Activated CD8-positive, alpha-beta memory T cell treated with anti-CD3 and anti-CD28 coated beads, Interleukin-2, amount 10 ng/mL, durations not matched to agents 7 days and 5 days (primary cell): ENCODE measurements around the gene SPATA33. TPM values are rescaled to one million over a fixed set of nuclear protein-coding genes. Genes with fewer than 3 reads are reported as not detected.
A peak's percentile ranks its signal among the peaks of the same experiment; 100 is the strongest.

Source experiments
- ATAC-seq: fragments of 150-1000 bp; cut with Tn5 transposase; one replicate; pipeline ENCODE4 v1.10.0; 2021; ENCODE audit warnings: moderate library complexity
- CTCF ChIA-PET: fragments of 350-600 bp; sonication (Branson Sonifier 250); formaldehyde crosslinking; loops from one replicate; lab custom pipeline; 2021; ENCODE audit warnings: antibody characterized with exemption; lab: Charles Lee
- DNase-seq: peaks from one replicate; pipeline ENCODE4 v3.0.0-alpha.2; 2020
- H3K27ac Mint-ChIP-seq: one replicate; pipeline ENCODE4 v1.8.0; 2021; ENCODE audit warnings: mild to moderate bottlenecking, mixed read lengths
- H3K27me3 Mint-ChIP-seq: one replicate; pipeline ENCODE4 v1.8.0; 2021; ENCODE audit warnings: mixed read lengths
- H3K36me3 Mint-ChIP-seq: one replicate; pipeline ENCODE4 v1.8.0; 2021; ENCODE audit warnings: mild to moderate bottlenecking, mixed read lengths
- H3K4me1 Mint-ChIP-seq: one replicate; pipeline ENCODE4 v1.8.0; 2021; ENCODE audit warnings: mixed read lengths
- H3K4me3 Mint-ChIP-seq: one replicate; pipeline ENCODE4 v1.8.0; 2021; ENCODE audit warnings: mild to moderate bottlenecking, moderate library complexity, mixed read lengths
- H3K9me3 Mint-ChIP-seq: one replicate; pipeline ENCODE4 v1.8.0; 2022; ENCODE audit warnings: low read depth, mixed read lengths
- total RNA-seq, 2 experiments: library from RNA; stranded (reverse); gene quantifications; one replicate each; pipeline ENCODE4 v1.2.3, GENCODE V29; 2021

The SPATA33 gene
- total RNA-seq, 2 experiments from 2014 or later = 14.5 to 17.4 TPM

GRCh38 chr16:89701425-89702406, 44.1 kb downstream of the SPATA33 start, which contains the start of gene SPATA2L:
TSS of gene SPATA2L (minus strand) at chr16:89701705. CDS start at chr16:89701232, 473 bp downstream.
- CTCF ChIA-PET = interaction anchor here (0.9 to 7.0 kb wide), 22 partner anchors 11 to 455 kb away, joined by 3 to 93 read pairs (median 6); partner anchors contain the start of genes CDK10 and TCF25
- H3K4me1 Mint-ChIP-seq = peaks cover 21% of the 10 kb centered on the region
- no peaks in the 10 kb centered on the region for H3K27me3 Mint-ChIP-seq
- DNase-seq = peak; percentile 97
- H3K36me3 Mint-ChIP-seq = no peaks in the 10 kb centered on the region
- ATAC-seq = peak; percentile 82
- no peaks in the 10 kb centered on the region for H3K9me3 Mint-ChIP-seq
- H3K4me3 Mint-ChIP-seq = peak within 1 kb of the TSS; percentile 66
- H3K27ac Mint-ChIP-seq = peak within 1 kb of the TSS; percentile 73

GRCh38 chr16:89704281-89704680, 46.6 kb downstream of the SPATA33 start:
- no peaks in the 10 kb centered on the region for H3K9me3 Mint-ChIP-seq
- H3K36me3 Mint-ChIP-seq = no peaks in the 10 kb centered on the region
- H3K27me3 Mint-ChIP-seq = no peaks in the 10 kb centered on the region
- ATAC-seq (no peak), DNase-seq (no peak)
- no peak overlapping the region for H3K4me3 Mint-ChIP-seq
- H3K27ac Mint-ChIP-seq = no peak overlapping the region
- CTCF ChIA-PET = interaction anchor here (0.6 to 9.1 kb wide), 7 partner anchors 16 to 206 kb away, joined by 3 to 100 read pairs (median 4); partner anchors contain the start of gene VPS9D1
- H3K4me1 Mint-ChIP-seq = peaks cover 19% of the 10 kb centered on the region

GRCh38 chr16:89705006-89705405, 47.4 kb downstream of the SPATA33 start:
- no peak overlapping the region for H3K4me3 Mint-ChIP-seq
- ATAC-seq (no peak), DNase-seq (no peak)
- H3K27ac Mint-ChIP-seq = no peak overlapping the region
- no peaks in the 10 kb centered on the region for H3K9me3 Mint-ChIP-seq
- H3K36me3 Mint-ChIP-seq = no peaks in the 10 kb centered on the region
- CTCF ChIA-PET = interaction anchor here (1.2 to 9.1 kb wide), 15 partner anchors 11 to 214 kb away, joined by 3 to 100 read pairs (median 15); partner anchors contain the start of genes MC1R and VPS9D1
- H3K4me1 Mint-ChIP-seq = peaks cover 17% of the 10 kb centered on the region
- no peaks in the 10 kb centered on the region for H3K27me3 Mint-ChIP-seq

GRCh38 chr16:89706518-89707260, 49.1 kb downstream of the SPATA33 start:
- CTCF ChIA-PET = interaction anchor here (0.6 to 9.1 kb wide), 39 partner anchors 9 to 266 kb away, joined by 3 to 100 read pairs (median 4); partner anchors contain the start of genes CDK10, FANCA and VPS9D1
- H3K4me3 Mint-ChIP-seq = no peak overlapping the region
- DNase-seq (no peak), ATAC-seq (no peak)
- no peaks in the 10 kb centered on the region for H3K9me3 Mint-ChIP-seq
- no peaks in the 10 kb centered on the region for H3K27me3 Mint-ChIP-seq
- no peaks in the 10 kb centered on the region for H3K36me3 Mint-ChIP-seq
- H3K4me1 Mint-ChIP-seq = peaks cover 11% of the 10 kb centered on the region
- H3K27ac Mint-ChIP-seq = no peak overlapping the region

GRCh38 chr16:89707695-89708094, 50.1 kb downstream of the SPATA33 start:
- CTCF ChIA-PET = interaction anchor here (1.1 to 9.1 kb wide), 9 partner anchors 8 to 202 kb away, joined by 3 to 100 read pairs (median 23); no protein-coding TSS in a partner anchor
- DNase-seq (no peak), ATAC-seq (no peak)
- H3K36me3 Mint-ChIP-seq = no peaks in the 10 kb centered on the region
- no peak overlapping the region for H3K27ac Mint-ChIP-seq
- H3K27me3 Mint-ChIP-seq = no peaks in the 10 kb centered on the region
- no peaks in the 10 kb centered on the region for H3K9me3 Mint-ChIP-seq
- H3K4me1 Mint-ChIP-seq = peaks cover 7% of the 10 kb centered on the region
- H3K4me3 Mint-ChIP-seq = no peak overlapping the region

GRCh38 chr16:89708481-89708931, 50.9 kb downstream of the SPATA33 start:
- Mint-ChIP-seq H3K4me3 (no peak overlapping the region), H3K4me1 (peaks cover 11% of the 10 kb centered on the region), H3K27ac (no peak overlapping the region), H3K27me3 (no peaks in the 10 kb centered on the region), H3K36me3 (no peaks in the 10 kb centered on the region), H3K9me3 (no peaks in the 10 kb centered on the region)
- ATAC-seq (no peak), DNase-seq (no peak)
- CTCF ChIA-PET = interaction anchor here (0.8 to 9.1 kb wide), 6 partner anchors 8 to 202 kb away, joined by 3 to 100 read pairs (median 8); no protein-coding TSS in a partner anchor

- no peak overlapping the region for H3K27ac Mint-ChIP-seq
- no peak for DNase-seq
- ATAC-seq = no peak
- H3K4me3 Mint-ChIP-seq = no peak overlapping the region
- H3K4me1 Mint-ChIP-seq = peaks cover 14% of the 10 kb centered on the region
- no peaks in the 10 kb centered on the region for H3K9me3 Mint-ChIP-seq
- no peaks in the 10 kb centered on the region for H3K27me3 Mint-ChIP-seq
- peaks cover 1% of the 10 kb centered on the region for H3K36me3 Mint-ChIP-seq
- CTCF ChIA-PET = interaction anchor here (0.8 to 9.1 kb wide), 5 partner anchors 9 to 201 kb away, joined by 3 to 100 read pairs (median 5); no protein-coding TSS in a partner anchor
Measured at GRCh38 chr16:89709166-89709565, 51.5 kb downstream of the SPATA33 start.

- Mint-ChIP-seq H3K27ac (no peak overlapping the region), H3K9me3 (no peaks in the 10 kb centered on the region), H3K36me3 (peaks cover 8% of the 10 kb centered on the region), H3K27me3 (no peaks in the 10 kb centered on the region), H3K4me1 (peaks cover 16% of the 10 kb centered on the region), H3K4me3 (no peak overlapping the region)
- DNase-seq (no peak), ATAC-seq (no peak)
- CTCF ChIA-PET = interaction anchor here (0.9 to 9.1 kb wide), 6 partner anchors 10 to 201 kb away, joined by 3 to 100 read pairs (median 10); partner anchors contain the start of gene SPATA2L
Measured at GRCh38 chr16:89709716-89710432, 52.2 kb downstream of the SPATA33 start.

GRCh38 chr16:89710709-89711564, 53.3 kb downstream of the SPATA33 start:
- H3K36me3 Mint-ChIP-seq = peaks cover 9% of the 10 kb centered on the region
- CTCF ChIA-PET = interaction anchor here (0.9 to 9.1 kb wide), 5 partner anchors 11 to 151 kb away, joined by 3 to 100 read pairs (median 15); partner anchors contain the start of gene SPATA2L
- DNase-seq (no peak), ATAC-seq (no peak)
- no peaks in the 10 kb centered on the region for H3K27me3 Mint-ChIP-seq
- no peak overlapping the region for H3K4me3 Mint-ChIP-seq
- H3K9me3 Mint-ChIP-seq = no peaks in the 10 kb centered on the region
- H3K4me1 Mint-ChIP-seq = peaks cover 15% of the 10 kb centered on the region
- no peak overlapping the region for H3K27ac Mint-ChIP-seq

- H3K36me3 Mint-ChIP-seq = peaks cover 10% of the 10 kb centered on the region
- no peaks in the 10 kb centered on the region for H3K9me3 Mint-ChIP-seq
- peaks cover 13% of the 10 kb centered on the region for H3K4me1 Mint-ChIP-seq
- CTCF ChIA-PET = interaction anchor here (1.0 to 5.0 kb wide), 5 partner anchors 9 to 150 kb away, joined by 3 to 24 read pairs (median 5); partner anchors contain the start of gene SPATA2L
- peak overlapping the region; percentile 68 for H3K4me3 Mint-ChIP-seq
- H3K27ac Mint-ChIP-seq = no peak overlapping the region
- no peaks in the 10 kb centered on the region for H3K27me3 Mint-ChIP-seq
- DNase-seq (peak; percentile 87), ATAC-seq (peak; percentile 92)
Measured at GRCh38 chr16:89711601-89712273, 54.1 kb downstream of the SPATA33 start.

- no peaks in the 10 kb centered on the region for H3K9me3 Mint-ChIP-seq
- peak; percentile 2 for ATAC-seq
- DNase-seq = no peak
- peaks cover 13% of the 10 kb centered on the region for H3K4me1 Mint-ChIP-seq
- H3K27ac Mint-ChIP-seq = peak overlapping the region; percentile 66
- CTCF ChIA-PET = interaction anchor here (1.0 to 5.0 kb wide), 4 partner anchors 10 to 148 kb away, joined by 3 to 24 read pairs (median 4); partner anchors contain the start of gene SPATA2L
- H3K27me3 Mint-ChIP-seq = no peaks in the 10 kb centered on the region
- H3K4me3 Mint-ChIP-seq = peak overlapping the region; percentile 68
- H3K36me3 Mint-ChIP-seq = peaks cover 11% of the 10 kb centered on the region
Measured at GRCh38 chr16:89712274-89712781, 54.7 kb downstream of the SPATA33 start.
